Endothelial cell of hepatic sinusoid (primary cell): ENCODE measurements around the gene TBC1D20.

Experiments used
- in situ Hi-C: cut with HindIII; loops from 2 replicates; pipeline ENCODE4 v1.10.0; 2017; ENCODE audit warnings: low sequenced_read_pairs

TBC1D20 gene

GRCh38 chr20:421685-422250 is 40.6 kb downstream of the TBC1D20 start:
- in situ Hi-C loops, result no loop called here

- in situ Hi-C loops, result no loop called here
These were observed 41.4 kb downstream of the TBC1D20 start for GRCh38 chr20:420721-421574.

- in situ Hi-C loops, result no loop called here
These were observed 42.1 kb downstream of the TBC1D20 start for GRCh38 chr20:420166-420620.

- in situ Hi-C loops, result no loop called here
These were observed 42.7 kb downstream of the TBC1D20 start for GRCh38 chr20:419556-420165.

GRCh38 chr20:418858-419365 is 43.4 kb downstream of the TBC1D20 start:
- in situ Hi-C loops, result no loop called here

- in situ Hi-C loops, result no loop called here
These were observed 44.5 kb downstream of the TBC1D20 start for GRCh38 chr20:417801-418342.

GRCh38 chr20:416950-417800 is 45.2 kb downstream of the TBC1D20 start:
- in situ Hi-C loops, result no loop called here

GRCh38 chr20:415820-416322 is 46.5 kb downstream of the TBC1D20 start:
- in situ Hi-C loops, result no loop called here

GRCh38 chr20:414161-414560 is 48.2 kb downstream of the TBC1D20 start:
- in situ Hi-C loops, result no loop called here

GRCh38 chr20:412081-412480 is 50.3 kb downstream of the TBC1D20 start:
- in situ Hi-C loops, result no loop called here

- in situ Hi-C loops, result no loop called here
These were observed 52.4 kb downstream of the TBC1D20 start for GRCh38 chr20:409697-410559.

GRCh38 chr20:408843-409696 is 53.3 kb downstream of the TBC1D20 start:
- in situ Hi-C loops, result no loop called here

- in situ Hi-C loops, result no loop called here
These were observed 54.1 kb downstream of the TBC1D20 start, which contains the start of gene RBCK1 for GRCh38 chr20:407953-408842. Gene RBCK1, plus strand, starts transcription at chr20:408299. Its CDS starts 459 bp downstream, at chr20:408758.

GRCh38 chr20:407133-407952 is 55.0 kb downstream of the TBC1D20 start:
- in situ Hi-C loops, result no loop called here

GRCh38 chr20:406200-407132 is 55.9 kb downstream of the TBC1D20 start:
- in situ Hi-C loops, result no loop called here
